ENCODE measurements around the gene SHISA2. TPM values are rescaled to one million over a fixed set of nuclear protein-coding genes. Genes with fewer than 3 reads are reported as not detected.
A peak's percentile ranks its signal among the peaks of the same experiment; 100 is the strongest.

SHISA2 gene
- polyA plus RNA-seq, 2 of the 4 experiments (the other 2 are of a cell fraction): not detected

- CTCF ChIA-PET: interaction anchor here (1.0 kb wide), 1 partner anchor 11 kb away, joined by 4 read pairs; no protein-coding TSS in a partner anchor
- FAIRE-seq: no peak
Measured at GRCh38 chr13:26022538-26023292, 29.1 kb downstream of the SHISA2 start.

DNA sequence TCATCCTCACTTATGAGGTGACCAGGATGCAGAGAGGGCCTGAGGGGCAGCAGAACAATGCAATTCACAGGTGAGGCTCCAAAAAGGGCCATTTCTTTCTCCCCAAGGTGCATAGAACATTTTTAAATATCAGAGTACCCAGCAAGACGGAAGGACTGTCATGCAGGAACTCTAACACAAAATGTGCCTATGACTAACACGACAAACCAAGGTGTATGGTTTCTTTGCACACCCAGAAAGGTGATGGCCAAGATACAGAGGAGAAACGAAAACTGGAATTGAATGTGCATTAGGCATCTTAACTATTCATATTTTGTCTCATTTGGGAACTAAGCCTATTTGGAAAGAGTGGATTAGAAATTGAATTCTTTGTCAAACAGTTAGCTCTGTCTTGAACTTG lies 29.9 kb downstream of the SHISA2 start:
- no peak overlapping the region for H3K4me2 ChIP-seq
- POLR2A ChIA-PET: no interaction called here
- H3K9me3 ChIP-seq: no peaks in the 10 kb centered on the region
- no peak overlapping the region for H3K4me3 ChIP-seq
- no peak overlapping the region for H3K27ac ChIP-seq
- FAIRE-seq (no peak), DNase-seq (ENCODE audit: low read depth in 1 of 2, low spot score in 1 of 2) (no peak), ATAC-seq (no peak)
- 16% methylated on average over 3 of the region's 3 CpGs for WGBS (ENCODE audit: missing lambda C conversion rate)
- CTCF ChIA-PET: no interaction called here
- H3K4me1 ChIP-seq: no peaks in the 10 kb centered on the region
- TF ChIP-seq EP300 (IDR thresholded peaks at IDR 0.05): no peak

More at GRCh38 chr13:26022538-26023292, 29.1 kb downstream of the SHISA2 start:
- 8% methylated on average over 13 of the region's 13 CpGs for WGBS (ENCODE audit: missing lambda C conversion rate)
- POLR2A ChIA-PET: no interaction called here
- H3K4me1 ChIP-seq: no peaks in the 10 kb centered on the region
- ATAC-seq (peak in 1 of 2 experiments; percentile 43; a peak in 2 of 6 replicates), DNase-seq (ENCODE audit: low read depth in 1 of 2, low spot score in 1 of 2) (peak in 1 of 2 experiments; percentile 2)
- no peaks in the 10 kb centered on the region for H3K9me3 ChIP-seq
- no peak overlapping the region for H3K4me2 ChIP-seq
- TF ChIP-seq NR3C1 (IDR thresholded peaks at IDR 0.05): no peak
- TF ChIP-seq, protein P1, sequence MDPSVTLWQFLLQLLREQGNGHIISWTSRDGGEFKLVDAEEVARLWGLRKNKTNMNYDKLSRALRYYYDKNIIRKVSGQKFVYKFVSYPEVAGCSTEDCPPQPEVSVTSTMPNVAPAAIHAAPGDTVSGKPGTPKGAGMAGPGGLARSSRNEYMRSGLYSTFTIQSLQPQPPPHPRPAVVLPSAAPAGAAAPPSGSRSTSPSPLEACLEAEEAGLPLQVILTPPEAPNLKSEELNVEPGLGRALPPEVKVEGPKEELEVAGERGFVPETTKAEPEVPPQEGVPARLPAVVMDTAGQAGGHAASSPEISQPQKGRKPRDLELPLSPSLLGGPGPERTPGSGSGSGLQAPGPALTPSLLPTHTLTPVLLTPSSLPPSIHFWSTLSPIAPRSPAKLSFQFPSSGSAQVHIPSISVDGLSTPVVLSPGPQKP (IDR thresholded peaks at IDR 0.05; ENCODE audit: low read depth, low read length): no peak
- no peak for TF ChIP-seq RAD21 (conservative IDR thresholded peaks at IDR 0.05 in 1 of 2, IDR thresholded peaks at IDR 0.05 in 1 of 2)
- no peak for TF ChIP-seq HOXA7 (CRISPR knock-in tag; IDR thresholded peaks at IDR 0.05)
- TF ChIP-seq KDM1A (IDR thresholded peaks at IDR 0.05; ENCODE audit: low read depth): no peak
- TF ChIP-seq NFE2L2 (conservative IDR thresholded peaks at IDR 0.05; ENCODE audit: low read length): no peak
- no peak for TF ChIP-seq PBX3 (IDR thresholded peaks at IDR 0.05)
- no peak for TF ChIP-seq MAZ (IDR thresholded peaks at IDR 0.05; ENCODE audit: borderline replicate concordance, low read depth, low read length)
- TF ChIP-seq CBX2 (IDR thresholded peaks at IDR 0.05; ENCODE audit: borderline replicate concordance, low read depth): no peak
- TF ChIP-seq KDM5A (IDR thresholded peaks at IDR 0.05): no peak
- no peak for TF ChIP-seq MAX (IDR thresholded peaks at IDR 0.05)
- TF ChIP-seq JUNB (IDR thresholded peaks at IDR 0.05): no peak
- no peak for TF ChIP-seq REST (IDR thresholded peaks at IDR 0.05)
- no peak for TF ChIP-seq FOXS1 (CRISPR knock-in tag; IDR thresholded peaks at IDR 0.05)
- TF ChIP-seq ZFP36 (IDR thresholded peaks at IDR 0.05; ENCODE audit: borderline replicate concordance, partially characterized antibody): no peak
- TF ChIP-seq CHD4 (IDR thresholded peaks at IDR 0.05; ENCODE audit: borderline replicate concordance): no peak
- no peak for TF ChIP-seq POLR2A (IDR thresholded peaks at IDR 0.05; ENCODE audit: low read length)
- H3K4me3 ChIP-seq: no peak overlapping the region
- H3K27ac ChIP-seq: no peak overlapping the region
